ENCODE measurements around the gene BICD1.

DNA sequence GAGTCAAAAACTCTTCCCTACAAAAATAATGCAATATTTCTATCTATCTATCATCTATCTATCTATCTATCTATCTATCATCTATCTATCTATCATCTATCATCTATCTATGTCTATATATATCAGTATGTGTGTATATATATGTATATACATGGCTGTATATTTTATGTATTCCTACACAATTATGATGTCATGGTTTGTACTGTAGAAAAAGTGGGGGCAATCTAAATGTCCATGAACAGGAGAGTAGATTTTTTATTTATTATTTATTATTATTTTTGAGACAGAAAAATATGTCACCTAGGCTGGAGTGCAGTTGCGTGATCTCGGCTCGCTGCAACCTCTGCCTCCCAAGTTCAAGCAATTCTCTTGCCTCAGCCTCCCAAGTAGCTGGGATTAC is 45.6 kb upstream of the BICD1 start:
- TF ChIP-seq, protein P1, sequence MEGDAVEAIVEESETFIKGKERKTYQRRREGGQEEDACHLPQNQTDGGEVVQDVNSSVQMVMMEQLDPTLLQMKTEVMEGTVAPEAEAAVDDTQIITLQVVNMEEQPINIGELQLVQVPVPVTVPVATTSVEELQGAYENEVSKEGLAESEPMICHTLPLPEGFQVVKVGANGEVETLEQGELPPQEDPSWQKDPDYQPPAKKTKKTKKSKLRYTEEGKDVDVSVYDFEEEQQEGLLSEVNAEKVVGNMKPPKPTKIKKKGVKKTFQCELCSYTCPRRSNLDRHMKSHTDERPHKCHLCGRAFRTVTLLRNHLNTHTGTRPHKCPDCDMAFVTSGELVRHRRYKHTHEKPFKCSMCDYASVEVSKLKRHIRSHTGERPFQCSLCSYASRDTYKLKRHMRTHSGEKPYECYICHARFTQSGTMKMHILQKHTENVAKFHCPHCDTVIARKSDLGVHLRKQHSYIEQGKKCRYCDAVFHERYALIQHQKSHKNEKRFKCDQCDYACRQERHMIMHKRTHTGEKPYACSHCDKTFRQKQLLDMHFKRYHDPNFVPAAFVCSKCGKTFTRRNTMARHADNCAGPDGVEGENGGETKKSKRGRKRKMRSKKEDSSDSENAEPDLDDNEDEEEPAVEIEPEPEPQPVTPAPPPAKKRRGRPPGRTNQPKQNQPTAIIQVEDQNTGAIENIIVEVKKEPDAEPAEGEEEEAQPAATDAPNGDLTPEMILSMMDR (conservative IDR thresholded peaks at IDR 0.05; ENCODE audit: low read depth, low read length): no peak
- TF ChIP-seq EZH2phosphoT487 (IDR thresholded peaks at IDR 0.05; ENCODE audit: borderline replicate concordance, low read length): no peak
